Activated CD4-positive, alpha-beta T cell treated with anti-CD3 and anti-CD28 coated beads, Interleukin-2, amount 10 ng/mL, durations not matched to agents 24 days and 14 days (primary cell): Measurements from ENCODE around the gene EIF2S2. TPM values are rescaled to one million over a fixed set of nuclear protein-coding genes. Genes with fewer than 3 reads are reported as not detected.
A peak's percentile ranks its signal among the peaks of the same experiment; 100 is the strongest.
"Not testable (repeated sequence)": the region's sequence is repeated elsewhere in the genome, so short reads cannot be mapped to it uniquely, and the experiment has no call there.

Experiments
- DNase-seq: peaks from one replicate; pipeline ENCODE4 v3.0.0; 2022
- H3K27ac Mint-ChIP-seq: one replicate; pipeline ENCODE4 v1.8.0; 2022; ENCODE audit warnings: mild to moderate bottlenecking, mixed read lengths
- H3K27me3 Mint-ChIP-seq: one replicate; pipeline ENCODE4 v1.8.0; 2022; ENCODE audit warnings: mixed read lengths
- H3K36me3 Mint-ChIP-seq: one replicate; pipeline ENCODE4 v1.8.0; 2022; ENCODE audit warnings: low read depth, mild to moderate bottlenecking, mixed read lengths
- H3K4me1 Mint-ChIP-seq: one replicate; pipeline ENCODE4 v1.8.0; 2021; ENCODE audit warnings: mixed read lengths
- H3K4me3 Mint-ChIP-seq: one replicate; pipeline ENCODE4 v1.8.0; 2022; ENCODE audit warnings: mild to moderate bottlenecking, moderate library complexity, mixed read lengths
- H3K9me3 Mint-ChIP-seq: one replicate; pipeline ENCODE4 v1.8.0; 2021; ENCODE audit warnings: mixed read lengths
- intact Hi-C: fragments of 100-400 bp; cut with micrococcal nuclease; formaldehyde crosslinking; loops from one replicate; pipeline ENCODE4 v1.15.1; 2023
- total RNA-seq: library from RNA; stranded (reverse); gene quantifications from 2 replicates; pipeline ENCODE4 v1.2.3, GENCODE V29; 2022

EIF2S2 gene, protein sequence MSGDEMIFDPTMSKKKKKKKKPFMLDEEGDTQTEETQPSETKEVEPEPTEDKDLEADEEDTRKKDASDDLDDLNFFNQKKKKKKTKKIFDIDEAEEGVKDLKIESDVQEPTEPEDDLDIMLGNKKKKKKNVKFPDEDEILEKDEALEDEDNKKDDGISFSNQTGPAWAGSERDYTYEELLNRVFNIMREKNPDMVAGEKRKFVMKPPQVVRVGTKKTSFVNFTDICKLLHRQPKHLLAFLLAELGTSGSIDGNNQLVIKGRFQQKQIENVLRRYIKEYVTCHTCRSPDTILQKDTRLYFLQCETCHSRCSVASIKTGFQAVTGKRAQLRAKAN
- total RNA-seq, result 106 and 107 TPM in 2 replicates

DNA sequence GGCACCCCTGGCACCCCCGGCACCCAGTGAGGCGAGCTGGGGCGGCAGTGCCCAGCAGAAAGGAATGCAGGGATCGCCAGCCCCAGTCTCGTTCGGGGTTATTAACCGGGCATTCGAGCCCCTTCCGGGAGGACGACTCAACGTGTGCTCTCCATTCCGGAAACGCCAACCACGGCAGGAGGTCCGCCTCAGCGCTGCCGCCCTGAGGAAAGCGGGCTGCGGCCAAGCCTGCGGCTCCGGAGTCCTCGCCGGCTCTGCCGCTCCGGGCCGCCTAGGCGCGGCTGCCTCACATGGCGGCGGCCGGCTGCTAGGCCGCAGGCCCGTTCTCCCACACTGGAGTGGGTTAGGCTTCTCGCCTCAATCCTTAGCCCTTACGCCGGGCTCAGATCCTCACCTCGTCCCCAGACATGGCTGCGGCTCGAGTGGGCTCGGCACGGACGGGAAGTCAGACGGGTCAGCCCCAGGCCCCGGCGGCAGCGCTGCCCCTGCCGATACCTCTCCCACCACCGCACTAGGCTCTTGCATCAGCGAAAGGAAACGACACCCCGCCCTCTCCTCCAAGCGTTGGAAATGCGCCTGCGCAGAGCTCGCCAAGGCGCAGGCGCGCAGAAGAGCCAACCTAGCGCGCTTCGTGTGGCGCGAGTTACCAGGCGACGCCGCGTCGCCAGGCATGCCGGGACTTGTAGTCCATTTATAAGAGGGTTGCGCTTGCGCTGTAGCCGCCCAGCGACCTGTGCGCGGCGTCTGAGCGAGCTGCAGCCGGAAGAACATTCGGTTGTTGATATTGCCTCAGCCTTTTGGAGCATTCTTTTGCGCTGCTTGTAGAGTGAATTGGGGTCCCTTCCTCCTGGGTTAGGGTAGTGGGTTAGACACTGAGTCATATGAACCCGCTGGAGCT, at the start of gene EIF2S2:
Gene EIF2S2 (minus strand): TSS at position 542 of the 898 bp plus-strand sequence. CDS start 133 bp downstream, at position 409.
- Mint-ChIP-seq H3K27ac (peak within 1 kb of the TSS; percentile 98), H3K9me3 (no peaks in the 10 kb centered on the region), H3K27me3 (peaks cover 7% of the 10 kb centered on the region), H3K36me3 (peaks cover 37% of the 10 kb centered on the region), H3K4me3 (peak within 1 kb of the TSS; percentile 89), H3K4me1 (peaks cover 35% of the 10 kb centered on the region)
- intact Hi-C loops, result loop anchor here (1.0 to 5.0 kb wide), 5 partner anchors 119 to 565 kb away; partner anchors contain the start of genes CHMP4B, DYNLRB1, MAP1LC3A and PIGU
- peak; percentile 99 for DNase-seq

DNA sequence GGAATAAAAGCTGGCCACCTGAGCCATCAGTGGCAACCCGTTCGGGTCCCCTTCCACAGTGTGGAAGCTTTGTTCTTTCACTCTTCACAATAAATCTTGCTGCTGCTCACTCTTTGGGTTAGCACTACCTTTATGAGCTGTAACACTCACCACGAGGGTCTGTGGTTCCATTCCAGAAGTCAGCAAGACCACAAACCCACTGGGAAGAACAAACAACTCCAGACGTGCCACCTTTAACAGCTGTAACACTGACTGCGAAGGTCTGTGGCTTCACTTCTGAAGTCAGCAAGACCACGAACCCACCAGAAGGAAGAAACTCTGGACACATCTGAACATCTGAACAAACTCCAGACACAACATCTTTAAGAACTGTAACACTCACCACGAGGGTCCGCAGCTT, 45.7 kb upstream of the EIF2S2 start:
- DNase-seq, H3K27ac Mint-ChIP-seq, H3K4me1 Mint-ChIP-seq, H3K9me3 Mint-ChIP-seq, H3K4me3 Mint-ChIP-seq, intact Hi-C loops, H3K36me3 Mint-ChIP-seq: not testable (repeated sequence)
- peaks cover 30% of the 10 kb centered on the region for H3K27me3 Mint-ChIP-seq

DNA sequence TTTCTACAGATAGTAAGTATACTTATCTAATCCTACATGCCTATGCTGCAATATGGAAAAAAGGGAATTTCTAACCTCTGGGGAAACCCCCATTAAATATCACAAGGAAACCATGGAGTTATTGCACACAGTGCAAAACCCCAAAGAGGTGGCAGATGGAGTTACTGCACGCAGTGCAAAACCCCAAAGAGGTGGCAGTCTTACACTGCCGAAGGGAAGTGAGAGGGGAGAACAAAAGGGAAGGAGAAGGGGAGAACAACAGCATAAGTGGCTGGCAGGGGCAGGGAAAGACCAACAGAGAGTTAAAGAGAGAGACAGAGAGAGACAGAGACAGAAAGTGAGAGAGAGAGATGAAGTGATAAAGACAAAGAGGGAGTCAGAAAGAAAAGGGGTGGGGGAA, 43.8 kb upstream of the EIF2S2 start:
- Mint-ChIP-seq H3K36me3 (no peaks in the 10 kb centered on the region), H3K4me1 (peaks cover 7% of the 10 kb centered on the region), H3K27me3 (peaks cover 33% of the 10 kb centered on the region), H3K9me3 (no peaks in the 10 kb centered on the region), H3K27ac (no peak overlapping the region), H3K4me3 (no peak overlapping the region)
- intact Hi-C loops, result no loop called here
- no peak for DNase-seq

DNA sequence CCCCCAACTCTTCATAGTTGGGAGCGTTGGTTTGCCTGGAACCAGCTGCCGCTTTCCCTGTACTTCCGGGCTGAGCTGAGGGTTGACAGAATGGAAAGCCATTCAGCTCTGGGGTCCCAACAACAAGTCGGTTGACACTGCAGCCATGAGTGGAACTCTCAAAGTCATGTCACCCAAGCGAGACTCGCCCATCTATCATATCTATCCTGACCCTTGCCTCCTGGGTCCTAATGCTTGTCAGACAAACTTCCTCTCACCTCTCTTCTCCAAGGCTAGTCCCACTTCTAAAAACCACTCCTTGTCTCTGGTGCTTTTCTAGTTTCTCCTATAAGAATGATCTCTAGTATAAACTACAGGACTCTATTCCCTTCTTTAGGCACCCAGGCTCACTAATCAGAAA, 41.1 kb upstream of the EIF2S2 start:
- H3K9me3 Mint-ChIP-seq, H3K4me1 Mint-ChIP-seq, H3K27ac Mint-ChIP-seq, H3K4me3 Mint-ChIP-seq, DNase-seq, H3K36me3 Mint-ChIP-seq, intact Hi-C loops: not testable (repeated sequence)
- peaks cover 26% of the 10 kb centered on the region for H3K27me3 Mint-ChIP-seq

DNA sequence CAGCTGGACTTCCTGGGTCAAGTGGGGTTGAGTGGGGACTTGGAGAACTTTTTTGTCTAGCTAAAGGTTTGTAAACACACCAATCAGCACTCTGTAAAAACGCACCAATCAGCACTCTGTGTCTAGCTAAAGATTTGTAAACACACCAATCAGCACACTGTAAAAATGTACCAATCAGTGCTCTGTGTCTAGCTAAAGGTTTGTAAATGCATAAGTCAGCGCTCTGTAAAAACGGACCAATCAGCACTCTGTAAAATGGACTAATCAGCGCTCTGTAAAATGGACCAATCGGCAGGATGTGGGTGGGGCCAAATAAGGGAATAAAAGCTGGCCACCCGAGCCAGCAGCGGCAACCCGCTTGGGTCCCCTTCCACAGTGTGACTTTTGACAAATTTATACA, 40.0 kb upstream of the EIF2S2 start:
- peaks cover 23% of the 10 kb centered on the region for H3K27me3 Mint-ChIP-seq
- H3K4me3 Mint-ChIP-seq, H3K36me3 Mint-ChIP-seq, H3K4me1 Mint-ChIP-seq, H3K27ac Mint-ChIP-seq, H3K9me3 Mint-ChIP-seq, DNase-seq, intact Hi-C loops: not testable (repeated sequence)

DNA sequence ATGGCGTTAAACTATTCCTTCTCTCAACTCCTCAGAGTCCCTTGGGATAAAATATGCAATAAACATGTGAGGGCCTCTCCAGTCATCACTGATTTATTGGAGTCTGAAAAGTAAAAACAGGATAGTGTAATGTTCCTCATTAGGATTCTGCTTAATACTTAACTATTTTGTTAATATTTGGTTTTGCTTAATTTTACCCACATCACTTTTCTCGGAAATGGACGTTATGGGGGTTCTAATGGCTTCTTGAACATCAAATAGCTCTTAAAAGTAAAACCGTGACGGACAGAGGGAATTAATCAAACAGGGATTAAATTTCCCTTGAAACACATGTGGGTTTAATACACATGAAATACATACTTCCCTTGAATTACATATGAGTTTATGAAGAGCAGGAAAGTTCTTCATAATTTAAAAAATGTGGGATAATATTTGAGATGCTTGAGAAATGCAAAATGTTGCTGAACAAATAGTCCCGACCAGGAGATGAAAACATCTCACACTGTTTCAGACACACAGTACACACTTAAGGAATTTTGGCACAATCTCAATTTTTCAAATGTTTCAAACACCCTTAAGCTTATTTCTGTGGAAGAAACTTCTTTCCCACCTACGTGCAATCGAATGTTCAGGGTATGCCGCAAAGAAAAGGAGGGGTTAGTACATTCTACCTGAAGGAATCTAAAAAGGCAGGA, 38.4 kb upstream of the EIF2S2 start:
- Mint-ChIP-seq H3K27ac (no peak overlapping the region), H3K4me1 (no peaks in the 10 kb centered on the region), H3K36me3 (no peaks in the 10 kb centered on the region), H3K4me3 (no peak overlapping the region), H3K9me3 (no peaks in the 10 kb centered on the region), H3K27me3 (peaks cover 18% of the 10 kb centered on the region)
- intact Hi-C loops, result no loop called here
- no peak for DNase-seq

DNA sequence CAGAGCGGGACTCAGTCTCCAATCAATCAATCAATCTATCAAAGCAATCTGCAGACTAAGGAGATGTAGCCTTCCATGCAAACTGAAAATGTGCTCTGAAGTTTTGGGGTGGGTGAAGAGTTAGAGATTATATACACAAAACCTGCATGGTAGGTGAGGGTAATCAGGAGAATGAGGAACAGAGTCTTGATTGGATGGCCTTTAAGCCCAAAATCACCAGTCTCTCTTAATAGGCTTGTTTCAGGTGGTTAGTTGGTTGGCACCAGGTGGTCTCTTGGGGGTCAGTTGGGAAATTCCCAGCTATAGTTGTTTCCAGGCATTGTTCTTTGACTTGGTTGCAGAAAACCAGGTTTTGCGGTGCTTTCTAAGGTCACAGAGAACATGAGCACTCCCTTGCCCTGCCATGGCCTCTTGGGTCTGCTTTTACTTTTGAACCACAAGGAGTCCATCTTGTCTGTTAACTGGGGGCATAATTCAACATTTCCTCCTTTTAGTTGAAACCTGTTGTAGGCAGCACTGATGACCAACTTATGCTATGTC, 33.3 kb upstream of the EIF2S2 start:
- Mint-ChIP-seq H3K27me3 (peaks cover 6% of the 10 kb centered on the region), H3K4me1 (no peaks in the 10 kb centered on the region), H3K9me3 (no peaks in the 10 kb centered on the region), H3K27ac (no peak overlapping the region), H3K36me3 (no peaks in the 10 kb centered on the region), H3K4me3 (no peak overlapping the region)
- DNase-seq, result no peak
- intact Hi-C loops, result no loop called here

DNA sequence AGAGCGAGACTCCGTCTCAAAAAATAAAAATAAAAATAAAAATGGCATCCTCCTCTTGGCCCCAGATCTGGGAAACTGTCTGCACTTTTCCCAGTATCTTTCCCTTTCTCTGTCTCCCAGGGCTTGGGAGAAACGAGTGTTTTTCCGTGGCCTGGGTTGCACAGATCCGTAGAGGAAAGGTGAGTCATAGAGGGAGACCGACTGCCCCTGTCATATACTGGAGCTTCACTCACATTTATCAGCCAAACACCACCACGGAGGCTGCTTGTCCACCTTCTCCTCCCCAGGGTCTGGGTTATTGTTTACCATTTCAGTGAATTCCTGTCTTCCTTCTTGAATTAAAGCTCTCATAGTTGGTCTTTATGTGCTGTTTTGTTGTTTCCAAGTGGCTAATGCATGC, 31.9 kb upstream of the EIF2S2 start:
- Mint-ChIP-seq H3K9me3 (no peaks in the 10 kb centered on the region), H3K4me1 (peaks cover 4% of the 10 kb centered on the region), H3K27ac (no peak overlapping the region), H3K27me3 (peaks cover 12% of the 10 kb centered on the region), H3K4me3 (no peak overlapping the region), H3K36me3 (no peaks in the 10 kb centered on the region)
- no peak for DNase-seq
- intact Hi-C loops, result no loop called here

DNA sequence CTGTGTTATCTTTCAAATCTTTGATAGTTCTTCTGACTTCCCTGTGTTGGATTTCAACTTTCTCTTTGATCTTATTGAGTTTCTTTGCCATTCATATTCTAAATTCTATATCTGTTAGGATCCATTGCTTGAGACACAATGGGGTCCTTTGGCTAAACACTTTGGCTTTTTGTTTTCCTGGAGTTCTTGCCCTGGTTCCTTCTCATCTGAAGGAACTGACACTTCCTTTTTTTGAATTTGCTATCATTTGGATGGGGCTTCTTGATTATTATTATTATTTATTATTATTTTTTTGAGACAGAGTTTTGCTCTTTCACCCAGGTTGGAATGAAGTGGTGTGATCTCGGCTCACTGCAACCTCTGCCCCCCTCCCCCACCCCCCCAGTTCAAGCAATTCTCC, 30.1 kb upstream of the EIF2S2 start:
- Mint-ChIP-seq H3K4me1 (peaks cover 4% of the 10 kb centered on the region), H3K4me3 (no peak overlapping the region), H3K36me3 (no peaks in the 10 kb centered on the region), H3K9me3 (no peaks in the 10 kb centered on the region), H3K27me3 (peaks cover 12% of the 10 kb centered on the region), H3K27ac (no peak overlapping the region)
- no peak for DNase-seq
- intact Hi-C loops, result no loop called here

DNA sequence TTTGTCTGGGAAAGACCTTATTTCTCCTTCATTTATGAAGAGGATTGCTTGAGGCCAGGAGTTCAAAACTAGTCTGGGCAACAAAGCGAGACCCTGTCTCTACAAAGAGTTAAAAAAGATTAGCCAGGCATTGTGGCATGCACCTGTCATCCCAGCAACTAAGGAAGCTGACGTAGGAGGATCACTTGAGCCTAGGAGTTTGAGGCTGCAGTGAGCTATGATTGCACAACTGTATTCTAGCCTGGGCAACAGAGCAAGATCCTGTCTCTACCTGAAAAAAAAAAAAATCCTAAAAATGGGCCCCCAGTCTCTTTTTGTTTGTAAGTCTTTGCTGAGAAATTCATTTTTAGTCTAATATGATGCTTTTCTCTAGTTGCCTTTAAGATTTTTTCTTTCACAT, 29.2 kb upstream of the EIF2S2 start:
- intact Hi-C loops, result no loop called here
- Mint-ChIP-seq H3K9me3 (no peaks in the 10 kb centered on the region), H3K4me1 (peaks cover 4% of the 10 kb centered on the region), H3K27ac (no peak overlapping the region), H3K36me3 (no peaks in the 10 kb centered on the region), H3K4me3 (no peak overlapping the region), H3K27me3 (peaks cover 13% of the 10 kb centered on the region)
- DNase-seq, result no peak

DNA sequence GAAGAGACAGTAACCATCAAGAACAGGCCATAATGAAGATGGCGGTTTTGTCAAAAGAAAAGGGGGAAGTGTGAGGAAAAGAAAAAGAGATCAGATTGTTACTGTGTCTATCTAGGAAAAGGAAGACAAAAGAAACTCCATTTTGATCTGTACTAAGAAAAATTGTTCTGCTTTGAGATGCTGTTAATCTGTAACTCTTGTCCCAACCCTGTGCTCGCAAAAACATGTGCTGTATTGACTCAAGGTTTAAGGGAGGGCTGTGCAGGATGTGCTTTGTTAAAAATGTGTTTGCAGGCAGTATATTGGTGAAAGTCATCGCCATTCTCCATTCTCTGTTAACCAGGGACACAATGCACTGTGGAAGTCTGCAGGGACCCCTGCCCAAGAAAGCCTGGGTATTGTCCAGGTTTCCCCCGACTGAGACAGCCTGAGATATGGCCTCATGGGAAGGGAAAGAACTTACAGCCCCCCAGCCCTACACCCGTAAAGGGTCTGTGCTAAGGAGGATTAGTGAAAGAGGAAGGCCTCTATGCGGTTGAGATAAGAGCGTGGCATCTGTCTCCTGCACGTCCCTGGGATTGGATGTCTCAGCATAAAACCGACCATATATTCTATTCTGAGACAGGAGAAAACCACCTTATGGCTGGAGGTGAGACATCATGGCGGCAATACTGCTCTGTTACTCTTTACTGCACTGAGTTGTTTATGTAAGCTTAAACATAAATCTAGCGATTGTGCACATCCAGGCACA, 23.7 kb upstream of the EIF2S2 start:
- intact Hi-C loops, DNase-seq, H3K4me1 Mint-ChIP-seq: not testable (repeated sequence)

DNA sequence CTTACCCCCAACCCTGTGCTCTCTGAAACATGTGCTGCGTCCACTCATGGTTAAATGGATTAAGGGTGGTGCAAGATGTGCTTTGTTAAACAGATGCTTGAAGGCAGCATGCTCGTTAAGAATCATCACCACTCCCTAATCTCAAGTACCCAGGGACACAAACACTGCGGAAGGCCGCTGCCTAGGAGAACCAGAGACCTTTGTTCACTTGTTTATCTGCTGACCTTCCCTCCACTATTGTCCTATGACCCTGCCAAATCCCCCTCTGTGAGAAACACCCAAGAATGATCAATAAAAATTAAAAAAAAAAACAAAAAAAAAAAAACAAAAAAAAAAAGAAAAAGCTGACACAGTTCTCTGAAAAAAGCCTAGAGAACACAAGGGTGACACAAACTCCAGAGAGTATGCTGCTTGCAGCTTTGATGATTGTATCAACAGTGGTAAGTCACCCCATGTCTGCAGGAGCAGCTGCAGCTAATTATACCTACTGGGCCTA, 21.4 kb upstream of the EIF2S2 start:
- H3K27ac Mint-ChIP-seq, intact Hi-C loops, H3K4me1 Mint-ChIP-seq, H3K9me3 Mint-ChIP-seq, DNase-seq, H3K36me3 Mint-ChIP-seq, H3K4me3 Mint-ChIP-seq: not testable (repeated sequence)
- peaks cover 17% of the 10 kb centered on the region for H3K27me3 Mint-ChIP-seq

More for the DNA sequence above, 23.7 kb upstream of the EIF2S2 start:
- not testable (repeated sequence) for H3K27ac Mint-ChIP-seq, H3K9me3 Mint-ChIP-seq, H3K36me3 Mint-ChIP-seq, H3K4me3 Mint-ChIP-seq
- H3K27me3 Mint-ChIP-seq, result peaks cover 20% of the 10 kb centered on the region

DNA sequence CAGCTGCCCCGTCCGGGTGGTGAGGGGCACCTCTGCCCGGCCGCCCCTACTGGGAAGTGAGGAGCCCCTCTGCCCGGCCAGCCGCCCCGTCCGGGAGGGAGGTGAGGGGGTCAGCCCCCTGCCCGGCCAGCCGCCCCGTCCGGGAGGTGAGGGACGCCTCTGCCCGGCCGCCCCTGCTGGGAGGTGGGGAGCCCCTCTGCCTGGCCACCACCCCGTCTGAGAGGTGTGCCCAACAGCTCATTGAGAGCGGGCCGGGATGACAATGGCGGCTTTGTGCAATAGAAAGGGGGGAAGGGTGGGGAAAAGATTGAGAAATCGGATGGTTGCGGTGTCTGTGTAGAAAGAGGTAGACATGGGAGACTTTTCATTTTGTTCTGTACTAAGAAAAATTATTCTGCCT, 20.9 kb upstream of the EIF2S2 start:
- H3K4me3 Mint-ChIP-seq, H3K36me3 Mint-ChIP-seq, intact Hi-C loops, DNase-seq, H3K9me3 Mint-ChIP-seq, H3K4me1 Mint-ChIP-seq, H3K27ac Mint-ChIP-seq: not testable (repeated sequence)
- H3K27me3 Mint-ChIP-seq, result peaks cover 18% of the 10 kb centered on the region
